HepG2 (cell line): ENCODE measurements around the gene BRPF1. TPM values are rescaled to one million over a fixed set of nuclear protein-coding genes. Genes with fewer than 3 reads are reported as not detected.

Source experiments
- ATAC-seq: fragments of 200-7000 bp; cut with Tn5 transposase; 3 replicates; pipeline ENCODE4 v1.9.1; 2020; ENCODE audit warnings: mild to moderate bottlenecking, moderate library complexity
- BruUV-seq: library from RNA; stranded (reverse); fragments of 400-500 nt; replicated peaks from 2 replicates; lab custom pipeline; 2021; lab: Mats Ljungman, UMichigan
- CTCF ChIA-PET: fragments of 300-600 bp; formaldehyde crosslinking; extraction: SDS; loops from one replicate; lab custom pipeline; 2021; ENCODE audit warnings: low total read pairs, inconsistent platforms, low intra/inter-chr PET ratio; lab: Yijun Ruan, JAX
- POLR2A ChIA-PET: fragments of 350-600 bp; sonication (Branson Sonifier 250); formaldehyde crosslinking; loops from one replicate; lab custom pipeline; 2020; ENCODE audit warnings: antibody characterized with exemption, inconsistent platforms; lab: Yijun Ruan, JAX
- DNase-seq: peaks from one replicate; pipeline ENCODE4 v3.0.0-alpha.2; 2015; ENCODE audit warnings: low spot score
- FAIRE-seq: peaks from 3 replicates; lab custom pipeline; 2011; peaks lifted over from hg19 to GRCh38; lab: Jason Lieb, UNC
- H2AFZ ChIP-seq: one replicate; pipeline ENCODE4 v1.6.1; 2011; ENCODE audit warnings: low read length, inconsistent platforms
- H3K27ac ChIP-seq: fragments of 300-600 bp; 3 replicates; pipeline ENCODE4 v1.8.0; 2011; ENCODE audit warnings: mixed run types, mild to moderate bottlenecking, mixed read lengths, low read length, inconsistent platforms; ENCODE audit not compliant: insufficient read depth; ENCODE audit errors: extremely low read length
- H3K27me3 ChIP-seq, 2 experiments: fragments of 200-600 bp in 1 of 2; 2 replicates in 1 of 2; 3 replicates in 1 of 2; pipeline versions ENCODE4 v1.6.0 to v1.8.0; 2011; ENCODE audit warnings: low read length in 2 of 2, mild to moderate bottlenecking in 2 of 2, moderate library complexity in 2 of 2, inconsistent platforms in 1 of 2; ENCODE audit not compliant: insufficient read depth in 2 of 2, control insufficient read depth in 1 of 2
- H3K36me3 ChIP-seq, 2 experiments: fragments of 200-600 bp in 1 of 2; replicated peaks in 1 of 2; 2 replicates in 1 of 2; 3 replicates in 1 of 2; pipeline versions ENCODE4 v1.5.1 to v1.8.0; 2011; ENCODE audit warnings: low read length in 2 of 2, inconsistent platforms in 1 of 2; ENCODE audit not compliant: insufficient read depth in 2 of 2, control insufficient read depth in 1 of 2
- H3K4me1 ChIP-seq: 2 replicates; pipeline ENCODE4 v1.5.1; 2012; ENCODE audit warnings: low read length, inconsistent platforms; ENCODE audit not compliant: insufficient read depth
- H3K4me2 ChIP-seq: 2 replicates; pipeline ENCODE4 v1.6.0; 2011; ENCODE audit warnings: low read depth, low read length, inconsistent platforms
- H3K4me3 ChIP-seq, 3 experiments: fragments of 200-600 bp in 1 of 3; sonication (generic), shearing (Covaris generic) in 1 of 3; replicated peaks in 1 of 3; 2 replicates each; pipeline ENCODE4 v1.5.1; 2011 to 2016; ENCODE audit warnings: low read length in 3 of 3, inconsistent platforms in 2 of 3, low read depth in 2 of 3, mild to moderate bottlenecking in 2 of 3, control low read depth in 1 of 3, mixed read lengths in 1 of 3; ENCODE audit not compliant: insufficient read depth in 1 of 3
- H3K79me2 ChIP-seq: one replicate; pipeline ENCODE4 v1.6.1; 2011; ENCODE audit warnings: low read length, inconsistent platforms; ENCODE audit not compliant: insufficient read depth
- H3K9ac ChIP-seq: 2 replicates; pipeline ENCODE4 v1.6.0; 2011; ENCODE audit warnings: mild to moderate bottlenecking, low read depth, low read length, inconsistent platforms; ENCODE audit not compliant: insufficient read depth
- H3K9me3 ChIP-seq: 2 replicates; pipeline ENCODE4 v1.5.1; 2012; ENCODE audit warnings: mild to moderate bottlenecking, low read length
- H4K20me1 ChIP-seq: 2 replicates; pipeline ENCODE4 v1.6.0; 2011; ENCODE audit warnings: inconsistent platforms, mild to moderate bottlenecking, low read length, moderate library complexity; ENCODE audit not compliant: insufficient read depth
- EEA1 ChIP-seq: sonication (generic); formaldehyde crosslinking; IDR thresholded peaks from 2 replicates; pipeline ENCODE4 v1.5.1; 2020; ENCODE audit warnings: mild to moderate bottlenecking, missing genetic modification reagents, borderline replicate concordance
- PAF1 ChIP-seq: IDR thresholded peaks from 2 replicates; pipeline ENCODE4 v1.6.1; 2016; ENCODE audit warnings: missing genetic modification reagents, missing compliant biosample characterization
- TBP ChIP-seq: sonication (generic); formaldehyde crosslinking; IDR thresholded peaks from 2 replicates; pipeline ENCODE4 v1.5.0; 2020; ENCODE audit warnings: missing genetic modification reagents
- ZNF121 ChIP-seq: sonication (generic); formaldehyde crosslinking; IDR thresholded peaks from 2 replicates; pipeline ENCODE4 v1.5.0; 2020; ENCODE audit warnings: mild to moderate bottlenecking, missing genetic modification reagents
- WGBS: methylation state at CpG from one replicate; pipeline ENCODE4 v1.1.6; 2017; ENCODE audit warnings: low lambda C conversion rate; 5-methylcytosine and 5-hydroxymethylcytosine counted together
- in situ Hi-C: cut with HindIII; loops from 2 replicates; pipeline ENCODE4 v1.10.0; 2017; ENCODE audit warnings: low pct_unique_long_range_greater_than_20kb; ENCODE audit not compliant: extremely low pct_ligation_motif_present
- intact Hi-C: fragments of 100-400 bp; cut with micrococcal nuclease; formaldehyde crosslinking; loops from one replicate; pipeline ENCODE4 v1.10.0; 2022; ENCODE audit not compliant: unreplicated experiment
- polyA plus RNA-seq, 8 experiments: library from polyadenylated mRNA; depleted of rRNA in 3 of 8; stranded (reverse) in 7 of 8; unstranded in 1 of 8; fragments of >200 nt; fragmentation: Illumina TruSeq in 4 of 8; extraction: Trizol in 4 of 8; gene quantifications; 2 replicates each; pipeline versions ENCODE4 v1.2.1 to v1.2.3, GENCODE V29; 2011 to 2016; ENCODE audit warnings: low read depth in 4 of 8, missing spikeins in 1 of 8, mixed read lengths in 1 of 8; ENCODE audit not compliant: insufficient read depth in 1 of 8
- total RNA-seq, 5 experiments: library from RNA; depleted of rRNA; stranded (reverse); fragments of >200 nt; fragmentation: Illumina TruSeq; extraction: Trizol; gene quantifications; 2 replicates each; pipeline ENCODE4 v1.2.3, GENCODE V29; 2016; ENCODE audit warnings: low read depth in 1 of 5
- TF ChIP-seq, protein P1 (sequence below): sonication (generic); formaldehyde crosslinking; IDR thresholded peaks from 2 replicates; pipeline ENCODE4 v1.5.1; 2020; ENCODE audit warnings: mild to moderate bottlenecking, missing genetic modification reagents, moderate library complexity
- TF ChIP-seq, protein P2 (sequence below): sonication (generic); formaldehyde crosslinking; IDR thresholded peaks from 2 replicates; pipeline ENCODE4 v1.4.0; 2020; ENCODE audit warnings: mild to moderate bottlenecking, low read depth, missing genetic modification reagents

BRPF1 gene
- total and polyA plus RNA-seq, 2 of the 13 experiments (the other 11 are each of a cell fraction or from before 2014, with no cell fraction given) = 7.3 to 10.0 TPM

DNA sequence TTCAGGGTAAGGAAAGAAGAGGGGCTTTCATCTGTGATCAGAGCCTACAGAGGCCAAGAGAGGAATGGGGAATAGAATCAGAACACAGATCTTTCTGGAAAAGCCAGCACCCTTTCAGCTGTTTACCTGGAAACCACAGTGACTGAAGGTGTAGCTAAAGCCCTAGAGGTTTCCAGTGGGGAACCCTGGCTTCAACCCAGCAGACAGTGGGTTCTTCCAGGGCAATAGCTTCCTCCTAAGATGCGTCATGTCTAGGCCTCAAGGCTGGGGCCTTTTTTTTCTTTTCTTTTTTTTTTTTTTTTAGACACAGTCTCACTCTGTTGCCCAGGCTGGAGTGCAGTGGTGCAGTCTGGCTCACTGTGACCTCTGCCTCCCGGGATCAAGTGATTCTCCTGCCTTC is 31.0 kb upstream of the BRPF1 start:
- Histone ChIP-seq H4K20me1 (no peaks in the 10 kb centered on the region), H3K4me3 (no peak overlapping the region), H3K79me2 (no peaks in the 10 kb centered on the region), H3K4me2 (no peak overlapping the region), H3K27ac (no peak overlapping the region), H3K9me3 (no peaks in the 10 kb centered on the region), H2AFZ (no peak overlapping the region), H3K27me3 (no peaks in the 10 kb centered on the region; a peak in 1 of 5 replicates), H3K9ac (no peak overlapping the region), H3K36me3 (peaks cover 3 to 10% of the 10 kb centered on the region in 2 experiments; a peak in 3 of 5 replicates), H3K4me1 (peaks cover 12% of the 10 kb centered on the region; the same call in 1 of the 2 replicates)
- no peak for TF ChIP-seq PAF1 (CRISPR knock-in tag)
- BruUV-seq = no TSS peak
- ChIA-PET POLR2A (no interaction called here), CTCF (no interaction called here)
- FAIRE-seq (no peak), ATAC-seq (no peak), DNase-seq (no peak)
- in situ Hi-C loops (no loop called here), intact Hi-C loops (no loop called here)
- WGBS = 95% methylated on average over 2 of the region's 2 CpGs

DNA sequence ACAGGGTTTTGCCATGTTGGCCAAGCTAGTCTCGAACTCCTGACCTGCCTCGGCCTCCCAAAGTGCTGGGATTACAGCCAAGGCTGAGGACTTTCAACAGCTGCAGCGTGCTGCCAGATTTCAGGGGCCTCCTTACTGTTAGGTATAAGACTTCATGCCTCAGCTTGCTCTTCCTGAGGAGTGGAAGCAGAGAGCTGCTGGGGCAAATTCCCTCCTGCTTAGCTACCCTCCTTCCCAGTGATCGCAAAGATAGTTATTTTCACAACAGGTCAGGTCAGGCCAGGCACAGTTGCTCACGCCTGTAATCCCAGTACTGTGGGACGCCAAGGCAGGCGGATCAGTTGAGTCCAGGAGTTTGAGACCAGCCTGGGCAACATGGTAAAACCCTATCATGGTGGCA is 30.5 kb upstream of the BRPF1 start:
- no peaks in the 10 kb centered on the region for H3K9me3 ChIP-seq
- DNase-seq = no peak
- WGBS = 100% methylated on average over 7 of the region's 7 CpGs
- in situ Hi-C loops (no loop called here), intact Hi-C loops (no loop called here)
- no peak overlapping the region for H2AFZ ChIP-seq
- H3K9ac ChIP-seq = no peak overlapping the region
- no TSS peak for BruUV-seq
- no peaks in the 10 kb centered on the region for H3K79me2 ChIP-seq
- peaks cover 3 to 6% of the 10 kb centered on the region in 2 experiments; a peak in 2 of 5 replicates for H3K36me3 ChIP-seq
- peaks cover 0 to 1% of the 10 kb centered on the region in 2 experiments; a peak in 2 of 5 replicates for H3K27me3 ChIP-seq
- ATAC-seq = no peak
- H3K4me2 ChIP-seq = no peak overlapping the region
- H3K4me1 ChIP-seq = peaks cover 12% of the 10 kb centered on the region; the same call in 1 of the 2 replicates
- TF ChIP-seq ZNF121 (CRISPR knock-in tag) (no peak), TBP (no peak), EEA1 (no peak)
- TF ChIP-seq, protein P1, sequence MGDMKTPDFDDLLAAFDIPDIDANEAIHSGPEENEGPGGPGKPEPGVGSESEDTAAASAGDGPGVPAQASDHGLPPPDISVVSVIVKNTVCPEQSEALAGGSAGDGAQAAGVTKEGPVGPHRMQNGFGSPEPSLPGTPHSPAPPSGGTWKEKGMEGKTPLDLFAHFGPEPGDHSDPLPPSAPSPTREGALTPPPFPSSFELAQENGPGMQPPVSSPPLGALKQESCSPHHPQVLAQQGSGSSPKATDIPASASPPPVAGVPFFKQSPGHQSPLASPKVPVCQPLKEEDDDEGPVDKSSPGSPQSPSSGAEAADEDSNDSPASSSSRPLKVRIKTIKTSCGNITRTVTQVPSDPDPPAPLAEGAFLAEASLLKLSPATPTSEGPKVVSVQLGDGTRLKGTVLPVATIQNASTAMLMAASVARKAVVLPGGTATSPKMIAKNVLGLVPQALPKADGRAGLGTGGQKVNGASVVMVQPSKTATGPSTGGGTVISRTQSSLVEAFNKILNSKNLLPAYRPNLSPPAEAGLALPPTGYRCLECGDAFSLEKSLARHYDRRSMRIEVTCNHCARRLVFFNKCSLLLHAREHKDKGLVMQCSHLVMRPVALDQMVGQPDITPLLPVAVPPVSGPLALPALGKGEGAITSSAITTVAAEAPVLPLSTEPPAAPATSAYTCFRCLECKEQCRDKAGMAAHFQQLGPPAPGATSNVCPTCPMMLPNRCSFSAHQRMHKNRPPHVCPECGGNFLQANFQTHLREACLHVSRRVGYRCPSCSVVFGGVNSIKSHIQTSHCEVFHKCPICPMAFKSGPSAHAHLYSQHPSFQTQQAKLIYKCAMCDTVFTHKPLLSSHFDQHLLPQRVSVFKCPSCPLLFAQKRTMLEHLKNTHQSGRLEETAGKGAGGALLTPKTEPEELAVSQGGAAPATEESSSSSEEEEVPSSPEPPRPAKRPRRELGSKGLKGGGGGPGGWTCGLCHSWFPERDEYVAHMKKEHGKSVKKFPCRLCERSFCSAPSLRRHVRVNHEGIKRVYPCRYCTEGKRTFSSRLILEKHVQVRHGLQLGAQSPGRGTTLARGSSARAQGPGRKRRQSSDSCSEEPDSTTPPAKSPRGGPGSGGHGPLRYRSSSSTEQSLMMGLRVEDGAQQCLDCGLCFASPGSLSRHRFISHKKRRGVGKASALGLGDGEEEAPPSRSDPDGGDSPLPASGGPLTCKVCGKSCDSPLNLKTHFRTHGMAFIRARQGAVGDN (CRISPR knock-in tag) = no peak
- TF ChIP-seq, protein P2, sequence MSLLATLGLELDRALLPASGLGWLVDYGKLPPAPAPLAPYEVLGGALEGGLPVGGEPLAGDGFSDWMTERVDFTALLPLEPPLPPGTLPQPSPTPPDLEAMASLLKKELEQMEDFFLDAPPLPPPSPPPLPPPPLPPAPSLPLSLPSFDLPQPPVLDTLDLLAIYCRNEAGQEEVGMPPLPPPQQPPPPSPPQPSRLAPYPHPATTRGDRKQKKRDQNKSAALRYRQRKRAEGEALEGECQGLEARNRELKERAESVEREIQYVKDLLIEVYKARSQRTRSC (CRISPR knock-in tag) = no peak
- FAIRE-seq = no peak
- H4K20me1 ChIP-seq = no peaks in the 10 kb centered on the region
- CTCF ChIA-PET = no interaction called here
- H3K4me3 ChIP-seq = no peak overlapping the region
- no peak overlapping the region for H3K27ac ChIP-seq
- POLR2A ChIA-PET = no interaction called here
